Thyroid gland (tissue), 4 donors: Measurements from ENCODE around the gene SLC6A3.

Experiments used
- POLR2A ChIP-seq, 2 donors: fragments of 450-650 bp; IDR thresholded peaks; one replicate each; pipeline ENCODE4 v1.6.1; 2017; ENCODE audit warnings: antibody characterized with exemption in 2 of 2, mild to moderate bottlenecking in 2 of 2, moderate library complexity in 1 of 2
- TF ChIP-seq, protein P1 (sequence below), 6 experiments: fragments of 200-600 bp in 3 of 6; fragments of 450-650 bp in 3 of 6; sonication (generic) in 3 of 6; IDR thresholded peaks; one replicate each; pipeline ENCODE4 v1.5.1; 2016 to 2019; ENCODE audit warnings: antibody characterized with exemption in 6 of 6, mild to moderate bottlenecking in 2 of 6, inconsistent platforms in 1 of 6, moderate library complexity in 1 of 6

DNA sequence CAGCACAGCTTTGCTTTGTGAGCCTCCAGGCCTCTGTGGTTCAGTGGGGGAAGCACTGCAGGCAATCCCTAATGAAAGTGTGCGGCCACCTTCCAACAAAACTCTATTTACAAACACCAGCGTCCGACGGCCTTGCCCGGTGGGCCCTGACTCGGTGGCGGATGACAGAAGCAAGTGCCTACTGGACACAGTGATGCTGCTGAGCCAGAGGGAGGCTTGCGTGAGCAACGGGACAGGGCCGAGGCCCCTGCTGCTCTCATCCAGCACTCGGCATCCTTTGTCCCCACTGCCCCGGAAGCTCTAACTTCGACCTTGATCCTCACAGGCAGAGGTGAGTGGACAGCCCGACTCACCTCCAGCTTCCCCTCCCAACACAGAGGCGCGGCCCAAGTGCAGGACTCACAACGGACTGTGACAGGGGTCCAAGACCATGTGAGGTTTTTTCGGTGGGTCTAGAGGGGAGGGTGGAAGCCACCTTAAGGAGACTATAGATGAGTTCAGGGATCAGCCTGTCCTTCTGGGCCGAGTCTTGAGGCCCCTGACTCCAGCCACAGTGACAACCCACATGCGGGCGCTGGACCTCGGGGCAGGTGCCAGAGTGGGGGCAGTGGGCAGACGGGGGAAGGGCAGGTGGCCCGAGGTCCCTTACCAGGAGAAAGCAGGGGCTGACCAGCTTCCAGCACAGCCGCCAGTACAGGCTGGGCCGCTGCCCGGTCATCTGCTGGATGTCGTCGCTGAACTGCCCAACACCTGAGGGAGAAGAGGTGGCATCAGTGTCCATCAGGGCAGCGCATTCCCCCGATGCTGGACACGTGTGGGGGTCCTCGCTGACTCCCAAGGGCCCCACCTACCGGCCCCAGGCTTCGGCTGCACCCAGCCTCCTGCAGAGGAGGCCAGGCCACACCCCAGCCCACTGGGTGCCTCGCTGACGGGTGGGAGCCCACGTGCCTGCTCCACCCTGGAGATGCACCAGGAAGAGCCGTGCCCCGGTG lies 39.4 kb downstream of the SLC6A3 start:
- TF ChIP-seq, protein P1, sequence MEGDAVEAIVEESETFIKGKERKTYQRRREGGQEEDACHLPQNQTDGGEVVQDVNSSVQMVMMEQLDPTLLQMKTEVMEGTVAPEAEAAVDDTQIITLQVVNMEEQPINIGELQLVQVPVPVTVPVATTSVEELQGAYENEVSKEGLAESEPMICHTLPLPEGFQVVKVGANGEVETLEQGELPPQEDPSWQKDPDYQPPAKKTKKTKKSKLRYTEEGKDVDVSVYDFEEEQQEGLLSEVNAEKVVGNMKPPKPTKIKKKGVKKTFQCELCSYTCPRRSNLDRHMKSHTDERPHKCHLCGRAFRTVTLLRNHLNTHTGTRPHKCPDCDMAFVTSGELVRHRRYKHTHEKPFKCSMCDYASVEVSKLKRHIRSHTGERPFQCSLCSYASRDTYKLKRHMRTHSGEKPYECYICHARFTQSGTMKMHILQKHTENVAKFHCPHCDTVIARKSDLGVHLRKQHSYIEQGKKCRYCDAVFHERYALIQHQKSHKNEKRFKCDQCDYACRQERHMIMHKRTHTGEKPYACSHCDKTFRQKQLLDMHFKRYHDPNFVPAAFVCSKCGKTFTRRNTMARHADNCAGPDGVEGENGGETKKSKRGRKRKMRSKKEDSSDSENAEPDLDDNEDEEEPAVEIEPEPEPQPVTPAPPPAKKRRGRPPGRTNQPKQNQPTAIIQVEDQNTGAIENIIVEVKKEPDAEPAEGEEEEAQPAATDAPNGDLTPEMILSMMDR (IDR thresholded peaks at IDR 0.05), result no peak
- TF ChIP-seq POLR2A (IDR thresholded peaks at IDR 0.05), result no peak
